ENCODE data around the gene RALGDS.

RALGDS gene

GRCh38 chr9:133137451-133138231 lies 16.6 kb upstream of the RALGDS start:
- CTCF ChIA-PET = interaction anchor here (0.9 to 14.0 kb wide), 7 partner anchors 8 to 35 kb away, joined by 3 to 257 read pairs (median 3); no protein-coding TSS in a partner anchor
- TF ChIP-seq, protein P1, sequence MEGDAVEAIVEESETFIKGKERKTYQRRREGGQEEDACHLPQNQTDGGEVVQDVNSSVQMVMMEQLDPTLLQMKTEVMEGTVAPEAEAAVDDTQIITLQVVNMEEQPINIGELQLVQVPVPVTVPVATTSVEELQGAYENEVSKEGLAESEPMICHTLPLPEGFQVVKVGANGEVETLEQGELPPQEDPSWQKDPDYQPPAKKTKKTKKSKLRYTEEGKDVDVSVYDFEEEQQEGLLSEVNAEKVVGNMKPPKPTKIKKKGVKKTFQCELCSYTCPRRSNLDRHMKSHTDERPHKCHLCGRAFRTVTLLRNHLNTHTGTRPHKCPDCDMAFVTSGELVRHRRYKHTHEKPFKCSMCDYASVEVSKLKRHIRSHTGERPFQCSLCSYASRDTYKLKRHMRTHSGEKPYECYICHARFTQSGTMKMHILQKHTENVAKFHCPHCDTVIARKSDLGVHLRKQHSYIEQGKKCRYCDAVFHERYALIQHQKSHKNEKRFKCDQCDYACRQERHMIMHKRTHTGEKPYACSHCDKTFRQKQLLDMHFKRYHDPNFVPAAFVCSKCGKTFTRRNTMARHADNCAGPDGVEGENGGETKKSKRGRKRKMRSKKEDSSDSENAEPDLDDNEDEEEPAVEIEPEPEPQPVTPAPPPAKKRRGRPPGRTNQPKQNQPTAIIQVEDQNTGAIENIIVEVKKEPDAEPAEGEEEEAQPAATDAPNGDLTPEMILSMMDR (IDR thresholded peaks at IDR 0.05; ENCODE audit: control extremely low read depth, extremely low read depth, low read depth, missing control alignments) = no peak
- DNase-seq (ENCODE audit: extremely low spot score) = no peak
- POLR2A ChIA-PET = interaction anchor here (0.7 kb wide), 1 partner anchor 783 kb away, joined by 5 read pairs; the partner anchor contains the start of gene SETX

- ChIA-PET POLR2A (interaction anchor here (0.7 kb wide), 1 partner anchor 9 kb away, joined by 3 read pairs; no protein-coding TSS in a partner anchor), CTCF (interaction anchor here (1.3 to 14.0 kb wide), 3 partner anchors 11 to 33 kb away, joined by 4 to 257 read pairs (median 7); no protein-coding TSS in a partner anchor)
- TF ChIP-seq, protein P1 (IDR thresholded peaks at IDR 0.05; ENCODE audit: control extremely low read depth, extremely low read depth, low read depth, missing control alignments) = no peak
- no peak for DNase-seq (ENCODE audit: extremely low spot score)
These were observed 14.2 kb upstream of the RALGDS start for GRCh38 chr9:133135146-133135745.

GRCh38 chr9:133134388-133135145 lies 13.5 kb upstream of the RALGDS start:
- POLR2A ChIA-PET = interaction anchor here (0.9 to 2.0 kb wide), 5 partner anchors 9 to 891 kb away, joined by 3 to 11 read pairs (median 8); partner anchors contain the start of genes BRD3OS and GTF3C5
- CTCF ChIA-PET = interaction anchor here (0.9 to 14.0 kb wide), 7 partner anchors 11 to 112 kb away, joined by 3 to 257 read pairs (median 6); no protein-coding TSS in a partner anchor
- no peak for DNase-seq (ENCODE audit: extremely low spot score)
- TF ChIP-seq, protein P1 (IDR thresholded peaks at IDR 0.05; ENCODE audit: control extremely low read depth, extremely low read depth, low read depth, missing control alignments) = no peak

GRCh38 chr9:133133681-133134387 lies 12.8 kb upstream of the RALGDS start:
- POLR2A ChIA-PET = interaction anchor here (0.9 to 2.0 kb wide), 5 partner anchors 10 to 891 kb away, joined by 3 to 11 read pairs (median 8); partner anchors contain the start of genes BRD3OS and GTF3C5
- peak; percentile 93 for DNase-seq (ENCODE audit: extremely low spot score)

DNA sequence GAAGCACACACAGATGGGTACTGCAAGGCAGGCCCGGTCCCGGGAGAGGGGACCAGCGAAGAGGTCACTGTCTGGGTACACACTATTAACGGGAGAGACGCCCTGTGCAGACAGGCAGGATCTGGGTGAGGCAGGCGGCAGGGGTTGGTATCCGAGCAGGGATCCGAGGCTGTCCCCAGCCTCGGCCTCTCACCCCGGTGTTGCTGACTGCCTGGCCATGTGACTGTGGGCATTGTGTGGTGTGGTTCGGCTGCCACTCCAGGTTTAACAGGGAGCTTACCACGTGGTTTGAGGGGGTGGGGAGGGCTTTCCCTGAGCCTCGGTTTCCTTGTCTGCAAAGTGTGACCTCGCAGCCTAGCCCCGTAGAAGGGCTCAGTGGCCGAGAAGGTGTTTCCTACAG lies 11.1 kb upstream of the RALGDS start:
- no peak for DNase-seq (ENCODE audit: extremely low spot score)
- CTCF ChIA-PET = interaction anchor here (2.2 to 14.0 kb wide), 2 partner anchors 14 to 20 kb away, joined by 7 to 257 read pairs; no protein-coding TSS in a partner anchor
- POLR2A ChIA-PET = interaction anchor here (2.0 kb wide), 1 partner anchor 16 kb away, joined by 8 read pairs; no protein-coding TSS in a partner anchor
- TF ChIP-seq, protein P1 (IDR thresholded peaks at IDR 0.05; ENCODE audit: control extremely low read depth, extremely low read depth, low read depth, missing control alignments) = no peak

More at GRCh38 chr9:133133681-133134387, 12.8 kb upstream of the RALGDS start:
- CTCF ChIA-PET = interaction anchor here (0.9 to 14.0 kb wide), 8 partner anchors 12 to 112 kb away, joined by 3 to 257 read pairs (median 6); no protein-coding TSS in a partner anchor
- TF ChIP-seq, protein P1 (IDR thresholded peaks at IDR 0.05; ENCODE audit: control extremely low read depth, extremely low read depth, low read depth, missing control alignments) = no peak
